ENCODE results near the gene TPSB2.

TPSB2 gene

DNA sequence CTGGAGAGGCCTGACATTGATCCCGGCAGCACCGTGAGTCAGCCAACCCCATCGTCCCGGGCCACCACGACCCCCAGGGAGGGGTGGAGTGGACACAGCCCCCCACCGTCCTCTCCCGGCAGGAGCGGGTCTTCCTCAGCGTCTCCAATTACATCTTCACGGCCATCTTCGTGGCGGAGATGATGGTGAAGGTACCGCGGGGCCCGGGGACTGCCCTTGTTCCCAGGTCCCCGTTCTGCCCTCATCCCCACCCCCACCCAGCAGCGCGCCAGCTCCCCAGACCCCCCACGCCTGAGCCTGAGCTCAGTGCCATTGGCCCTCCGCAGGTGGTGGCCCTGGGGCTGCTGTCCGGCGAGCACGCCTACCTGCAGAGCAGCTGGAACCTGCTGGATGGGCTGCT, 19.5 kb downstream of the TPSB2 start:
- WGBS = 95% methylated on average over 23 of the region's 23 CpGs
- Histone ChIP-seq H3K23ac (ENCODE audit: low read length in 2 of 2) (no peak overlapping the region), H3K9ac (ENCODE audit: low read length) (no peak overlapping the region), H3K36me3 (ENCODE audit: control insufficient read depth in 1 of 2, insufficient read depth in 2 of 2, low read depth in 1 of 2, low read length in 2 of 2) (peaks cover 0 to 7% of the 10 kb centered on the region in 2 experiments), H3K4me2 (ENCODE audit: low read length, poor library complexity, severe bottlenecking) (no peak overlapping the region), H2AFZ (ENCODE audit: low read depth, low read length) (no peak overlapping the region), H3K9me3 (ENCODE audit: control insufficient read depth, low read length) (no peaks in the 10 kb centered on the region), H4K91ac (ENCODE audit: low read length) (no peak overlapping the region), H3K18ac (ENCODE audit: low read depth in 1 of 2, low read length in 2 of 2) (no peak overlapping the region), H2BK15ac (ENCODE audit: low read depth, poor library complexity, severe bottlenecking) (no peak overlapping the region), H2AK5ac (ENCODE audit: low read length, severe bottlenecking) (no peak overlapping the region), H3K27me3 (ENCODE audit: control insufficient read depth in 1 of 2, insufficient read depth in 1 of 2, low read length in 2 of 2) (peaks cover 0 to 3% of the 10 kb centered on the region in 2 experiments), H2BK12ac (ENCODE audit: low read length in 2 of 2) (no peak overlapping the region), H3K27ac (ENCODE audit: low read length, poor library complexity, severe bottlenecking) (no peak overlapping the region), H3K79me1 (replicated peaks; ENCODE audit: low read length, poor library complexity, severe bottlenecking) (no peaks in the 10 kb centered on the region), H3K4ac (ENCODE audit: low read depth in 1 of 2, low read length in 2 of 2) (no peak overlapping the region), H2BK5ac (ENCODE audit: low read depth, low read length, poor library complexity, severe bottlenecking) (no peak overlapping the region), H2BK120ac (ENCODE audit: low read depth, low read length) (no peak overlapping the region), H3K4me1 (ENCODE audit: control insufficient read depth, insufficient read depth, low read depth, low read length) (no peaks in the 10 kb centered on the region), H4K8ac (ENCODE audit: low read length) (no peak overlapping the region), H3K4me3 (ENCODE audit: insufficient read depth in 1 of 2, low read depth in 1 of 2, low read length in 2 of 2) (no peak overlapping the region), H3K14ac (ENCODE audit: low read length in 2 of 2) (no peak overlapping the region)
- no peak for DNase-seq

DNA sequence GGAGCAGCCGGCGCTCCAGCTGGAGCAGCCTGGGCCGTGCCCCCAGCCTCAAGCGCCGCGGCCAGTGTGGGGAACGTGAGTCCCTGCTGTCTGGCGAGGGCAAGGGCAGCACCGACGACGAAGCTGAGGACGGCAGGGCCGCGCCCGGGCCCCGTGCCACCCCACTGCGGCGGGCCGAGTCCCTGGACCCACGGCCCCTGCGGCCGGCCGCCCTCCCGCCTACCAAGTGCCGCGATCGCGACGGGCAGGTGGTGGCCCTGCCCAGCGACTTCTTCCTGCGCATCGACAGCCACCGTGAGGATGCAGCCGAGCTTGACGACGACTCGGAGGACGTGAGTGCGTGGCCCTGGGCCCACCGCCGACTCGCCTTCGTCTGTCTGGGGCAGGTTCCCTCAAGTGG, 20.9 kb downstream of the TPSB2 start:
- no peak overlapping the region for H3K9ac ChIP-seq (ENCODE audit: low read length)
- H3K14ac ChIP-seq (ENCODE audit: low read length in 2 of 2) = no peak overlapping the region
- H3K79me1 ChIP-seq (replicated peaks; ENCODE audit: low read length, poor library complexity, severe bottlenecking) = no peaks in the 10 kb centered on the region
- H4K91ac ChIP-seq (ENCODE audit: low read length) = no peak overlapping the region
- H2AK5ac ChIP-seq (ENCODE audit: low read length, severe bottlenecking) = no peak overlapping the region
- WGBS = 93% methylated on average over 38 of the region's 43 CpGs
- H2BK12ac ChIP-seq (ENCODE audit: low read length in 2 of 2) = no peak overlapping the region
- no peak overlapping the region for H3K4me2 ChIP-seq (ENCODE audit: low read length, poor library complexity, severe bottlenecking)
- no peak overlapping the region for H2AFZ ChIP-seq (ENCODE audit: low read depth, low read length)
- no peak overlapping the region for H2BK15ac ChIP-seq (ENCODE audit: low read depth, poor library complexity, severe bottlenecking)
- H3K18ac ChIP-seq (ENCODE audit: low read depth in 1 of 2, low read length in 2 of 2) = no peak overlapping the region
- H3K23ac ChIP-seq (ENCODE audit: low read length in 2 of 2) = no peak overlapping the region
- no peak overlapping the region for H2BK120ac ChIP-seq (ENCODE audit: low read depth, low read length)
- H3K4me3 ChIP-seq (ENCODE audit: insufficient read depth in 1 of 2, low read depth in 1 of 2, low read length in 2 of 2) = no peak overlapping the region
- H3K9me3 ChIP-seq (ENCODE audit: control insufficient read depth, low read length) = no peaks in the 10 kb centered on the region
- no peaks in the 10 kb centered on the region for H3K4me1 ChIP-seq (ENCODE audit: control insufficient read depth, insufficient read depth, low read depth, low read length)
- H2BK5ac ChIP-seq (ENCODE audit: low read depth, low read length, poor library complexity, severe bottlenecking) = no peak overlapping the region
- peaks cover 0 to 3% of the 10 kb centered on the region in 2 experiments for H3K27me3 ChIP-seq (ENCODE audit: control insufficient read depth in 1 of 2, insufficient read depth in 1 of 2, low read length in 2 of 2)
- peaks cover 0 to 2% of the 10 kb centered on the region in 2 experiments for H3K36me3 ChIP-seq (ENCODE audit: control insufficient read depth in 1 of 2, insufficient read depth in 2 of 2, low read depth in 1 of 2, low read length in 2 of 2)
- no peak overlapping the region for H4K8ac ChIP-seq (ENCODE audit: low read length)
- no peak overlapping the region for H3K27ac ChIP-seq (ENCODE audit: low read length, poor library complexity, severe bottlenecking)
- H3K4ac ChIP-seq (ENCODE audit: low read depth in 1 of 2, low read length in 2 of 2) = no peak overlapping the region
- no peak for DNase-seq

DNA sequence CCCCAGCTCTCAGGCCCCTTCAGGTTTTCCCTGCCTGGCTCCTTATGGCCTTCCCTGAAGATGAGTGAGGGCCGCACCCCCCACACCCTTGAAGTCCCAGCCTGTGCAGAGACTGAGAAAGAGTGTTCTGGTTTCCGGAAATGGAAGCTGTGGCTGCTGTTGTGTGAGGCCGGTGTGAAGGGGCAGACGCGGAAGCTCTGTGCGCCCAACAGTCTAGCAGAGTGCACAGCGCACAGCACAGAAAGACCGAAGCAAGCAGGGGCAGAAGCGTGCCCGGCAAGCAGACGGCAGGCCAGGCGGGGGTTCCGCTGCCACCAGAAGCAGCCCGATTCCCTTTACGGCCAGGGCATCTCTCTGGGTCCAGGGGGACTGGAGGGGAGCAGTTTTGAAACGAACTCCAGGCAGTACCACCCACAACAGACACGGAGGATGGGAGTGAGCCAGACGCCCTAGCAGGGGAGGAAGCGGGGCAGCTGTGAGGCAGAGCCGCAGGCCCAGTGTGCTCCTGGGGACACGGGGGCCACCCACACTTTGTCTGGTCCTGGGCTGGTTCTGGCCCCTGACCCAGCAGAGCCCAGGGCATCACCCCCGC, 21.6 kb downstream of the TPSB2 start:
- Histone ChIP-seq H3K4ac (ENCODE audit: low read depth in 1 of 2, low read length in 2 of 2) (no peak overlapping the region), H3K9me3 (ENCODE audit: control insufficient read depth, low read length) (no peaks in the 10 kb centered on the region), H3K27ac (ENCODE audit: low read length, poor library complexity, severe bottlenecking) (no peak overlapping the region), H2BK120ac (ENCODE audit: low read depth, low read length) (no peak overlapping the region), H4K91ac (ENCODE audit: low read length) (no peak overlapping the region), H3K23ac (ENCODE audit: low read length in 2 of 2) (no peak overlapping the region), H3K79me1 (replicated peaks; ENCODE audit: low read length, poor library complexity, severe bottlenecking) (no peaks in the 10 kb centered on the region), H2BK15ac (ENCODE audit: low read depth, poor library complexity, severe bottlenecking) (no peak overlapping the region), H3K18ac (ENCODE audit: low read depth in 1 of 2, low read length in 2 of 2) (no peak overlapping the region), H3K27me3 (ENCODE audit: control insufficient read depth in 1 of 2, insufficient read depth in 1 of 2, low read length in 2 of 2) (peaks cover 0 to 3% of the 10 kb centered on the region in 2 experiments), H3K4me1 (ENCODE audit: control insufficient read depth, insufficient read depth, low read depth, low read length) (no peaks in the 10 kb centered on the region), H2AK5ac (ENCODE audit: low read length, severe bottlenecking) (no peak overlapping the region), H2BK5ac (ENCODE audit: low read depth, low read length, poor library complexity, severe bottlenecking) (no peak overlapping the region), H3K36me3 (ENCODE audit: control insufficient read depth in 1 of 2, insufficient read depth in 2 of 2, low read depth in 1 of 2, low read length in 2 of 2) (peaks cover 0 to 2% of the 10 kb centered on the region in 2 experiments), H2AFZ (ENCODE audit: low read depth, low read length) (no peak overlapping the region), H2BK12ac (ENCODE audit: low read length in 2 of 2) (no peak overlapping the region), H3K14ac (ENCODE audit: low read length in 2 of 2) (no peak overlapping the region), H3K4me2 (ENCODE audit: low read length, poor library complexity, severe bottlenecking) (no peak overlapping the region), H3K4me3 (ENCODE audit: insufficient read depth in 1 of 2, low read depth in 1 of 2, low read length in 2 of 2) (no peak overlapping the region), H3K9ac (ENCODE audit: low read length) (no peak overlapping the region), H4K8ac (ENCODE audit: low read length) (no peak overlapping the region)
- DNase-seq = no peak
- 90% methylated on average over 22 of the region's 22 CpGs for WGBS

DNA sequence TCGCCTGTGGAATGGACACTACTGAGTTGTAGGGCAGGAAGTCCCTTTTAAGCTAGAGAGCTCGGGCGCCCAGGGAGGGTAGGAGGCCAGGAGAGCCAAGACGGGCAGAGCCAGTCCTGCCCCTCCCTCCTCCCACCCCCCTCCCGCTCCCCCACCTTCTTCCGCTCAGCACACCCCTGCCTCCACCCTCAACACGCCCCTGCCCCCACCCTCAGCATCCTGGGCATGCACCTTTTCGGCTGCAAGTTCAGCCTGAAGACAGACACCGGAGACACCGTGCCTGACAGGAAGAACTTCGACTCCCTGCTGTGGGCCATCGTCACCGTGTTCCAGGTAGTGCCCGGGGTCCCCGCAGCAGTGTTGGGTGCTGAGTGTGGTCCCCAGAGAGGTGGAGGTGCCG, 23.2 kb downstream of the TPSB2 start:
- no peak overlapping the region for H2AFZ ChIP-seq (ENCODE audit: low read depth, low read length)
- DNase-seq = no peak
- no peak overlapping the region for H3K4me3 ChIP-seq (ENCODE audit: insufficient read depth in 1 of 2, low read depth in 1 of 2, low read length in 2 of 2)
- H3K4me2 ChIP-seq (ENCODE audit: low read length, poor library complexity, severe bottlenecking) = no peak overlapping the region
- H3K27me3 ChIP-seq (ENCODE audit: control insufficient read depth in 1 of 2, insufficient read depth in 1 of 2, low read length in 2 of 2) = peaks cover 0 to 3% of the 10 kb centered on the region in 2 experiments
- H3K4me1 ChIP-seq (ENCODE audit: control insufficient read depth, insufficient read depth, low read depth, low read length) = no peaks in the 10 kb centered on the region
- no peak overlapping the region for H2BK15ac ChIP-seq (ENCODE audit: low read depth, poor library complexity, severe bottlenecking)
- no peak overlapping the region for H2AK5ac ChIP-seq (ENCODE audit: low read length, severe bottlenecking)
- WGBS = 94% methylated on average over 9 of the region's 16 CpGs
- H3K9ac ChIP-seq (ENCODE audit: low read length) = no peak overlapping the region
- H4K91ac ChIP-seq (ENCODE audit: low read length) = no peak overlapping the region
- no peak overlapping the region for H4K8ac ChIP-seq (ENCODE audit: low read length)
- no peak overlapping the region for H3K4ac ChIP-seq (ENCODE audit: low read depth in 1 of 2, low read length in 2 of 2)
- H3K36me3 ChIP-seq (ENCODE audit: control insufficient read depth in 1 of 2, insufficient read depth in 2 of 2, low read depth in 1 of 2, low read length in 2 of 2) = peaks cover 0 to 2% of the 10 kb centered on the region in 2 experiments
- H2BK5ac ChIP-seq (ENCODE audit: low read depth, low read length, poor library complexity, severe bottlenecking) = no peak overlapping the region
- H2BK120ac ChIP-seq (ENCODE audit: low read depth, low read length) = no peak overlapping the region
- H3K9me3 ChIP-seq (ENCODE audit: control insufficient read depth, low read length) = no peaks in the 10 kb centered on the region
- H3K79me1 ChIP-seq (replicated peaks; ENCODE audit: low read length, poor library complexity, severe bottlenecking) = no peaks in the 10 kb centered on the region
- H3K18ac ChIP-seq (ENCODE audit: low read depth in 1 of 2, low read length in 2 of 2) = no peak overlapping the region
- H3K23ac ChIP-seq (ENCODE audit: low read length in 2 of 2) = no peak overlapping the region
- no peak overlapping the region for H3K14ac ChIP-seq (ENCODE audit: low read length in 2 of 2)
- H2BK12ac ChIP-seq (ENCODE audit: low read length in 2 of 2) = no peak overlapping the region
- no peak overlapping the region for H3K27ac ChIP-seq (ENCODE audit: low read length, poor library complexity, severe bottlenecking)

Data from mesenchymal stem cell (in vitro differentiated cells and primary cell).